GM23338 (cell line): ENCODE measurements around the gene FANK1. TPM values are rescaled to one million over a fixed set of nuclear protein-coding genes. Genes with fewer than 3 reads are reported as not detected.

Experiments used
- ATAC-seq: fragments of 200-7000 bp; cut with Tn5 transposase; 3 replicates; pipeline ENCODE4 v1.9.1; 2020
- DNase-seq: peaks from one replicate; pipeline ENCODE4 v3.0.0-alpha.2; 2015; ENCODE audit warnings: low spot score
- H2AFZ ChIP-seq: fragments of 200-600 bp; sonication (generic); 2 replicates; pipeline ENCODE4 v1.8.0; 2016; ENCODE audit warnings: antibody characterized with exemption, mild to moderate bottlenecking, moderate library complexity
- H3F3A ChIP-seq: fragments of 200-600 bp; sonication (generic); replicated peaks from 2 replicates; pipeline ENCODE4 v1.8.0; 2017; ENCODE audit warnings: antibody characterized with exemption, mixed run types, low read depth
- H3K27ac ChIP-seq: fragments of 200-600 bp; sonication (generic); 2 replicates; pipeline ENCODE4 v1.6.1; 2016; ENCODE audit warnings: low read depth
- H3K27me3 ChIP-seq: fragments of 200-600 bp; sonication (generic); 2 replicates; pipeline ENCODE4 v1.8.0; 2016; ENCODE audit warnings: mild to moderate bottlenecking, mixed run types, moderate library complexity; ENCODE audit not compliant: insufficient read depth
- H3K36me3 ChIP-seq: fragments of 200-600 bp; sonication (generic); 2 replicates; pipeline ENCODE4 v1.8.0; 2016; ENCODE audit warnings: mild to moderate bottlenecking; ENCODE audit not compliant: insufficient read depth
- H3K4me1 ChIP-seq: fragments of 200-600 bp; sonication (generic); 2 replicates; pipeline ENCODE4 v1.8.0; 2016; ENCODE audit warnings: mild to moderate bottlenecking, moderate library complexity; ENCODE audit not compliant: insufficient read depth
- H3K4me2 ChIP-seq: fragments of 200-600 bp; sonication (generic); 2 replicates; pipeline ENCODE4 v1.7.1; 2017; ENCODE audit warnings: mixed run types
- H3K4me3 ChIP-seq: fragments of 200-600 bp; sonication (generic); 2 replicates; pipeline ENCODE4 v1.6.1; 2016; ENCODE audit warnings: mixed run types
- H3K79me2 ChIP-seq: fragments of 200-600 bp; sonication (generic); replicated peaks from 2 replicates; pipeline ENCODE4 v1.8.0; 2017; ENCODE audit warnings: mild to moderate bottlenecking; ENCODE audit not compliant: insufficient read depth
- H3K9me2 ChIP-seq: fragments of 200-600 bp; sonication (generic); 2 replicates; pipeline ENCODE4 v1.8.0; 2017; ENCODE audit not compliant: insufficient read depth
- H4K20me1 ChIP-seq: fragments of 200-600 bp; sonication (generic); replicated peaks from 2 replicates; pipeline ENCODE4 v1.8.0; 2017; ENCODE audit warnings: mild to moderate bottlenecking; ENCODE audit not compliant: insufficient read depth
- H3K27ac Mint-ChIP-seq: 2 replicates; pipeline ENCODE4 v1.8.0; 2020; ENCODE audit warnings: inconsistent platforms, mild to moderate bottlenecking, moderate library complexity, mixed read lengths
- H3K27me3 Mint-ChIP-seq: 3 replicates; pipeline ENCODE4 v1.8.0; 2022; ENCODE audit warnings: low read depth, mild to moderate bottlenecking, moderate library complexity, mixed read lengths, inconsistent platforms; ENCODE audit not compliant: insufficient read depth, poor library complexity
- H3K36me3 Mint-ChIP-seq: 3 replicates; pipeline ENCODE4 v1.8.0; 2021; ENCODE audit warnings: low read depth, mild to moderate bottlenecking, inconsistent platforms, moderate library complexity, mixed read lengths
- H3K4me1 Mint-ChIP-seq: 3 replicates; pipeline ENCODE4 v1.8.0; 2020; ENCODE audit warnings: mild to moderate bottlenecking, inconsistent platforms, mixed read lengths
- H3K4me3 Mint-ChIP-seq: 3 replicates; pipeline ENCODE4 v1.8.0; 2021; ENCODE audit warnings: moderate library complexity, mild to moderate bottlenecking, inconsistent platforms, mixed read lengths
- H3K9me3 Mint-ChIP-seq: 3 replicates; pipeline ENCODE4 v1.8.0; 2020; ENCODE audit warnings: moderate library complexity, mild to moderate bottlenecking, inconsistent platforms, mixed read lengths
- CREB1 ChIP-seq: fragments of 250-450 bp; sonication (Bioruptor Pico); IDR thresholded peaks from 2 replicates; pipeline ENCODE4 v1.5.0; 2020; ENCODE audit warnings: low read depth, mild to moderate bottlenecking, moderate library complexity
- EZH2 ChIP-seq: fragments of 200-600 bp; sonication (generic); IDR thresholded peaks from one replicate; pipeline ENCODE4 v1.8.0; 2017; ENCODE audit warnings: antibody characterized with exemption, mild to moderate bottlenecking, low read depth; ENCODE audit not compliant: unreplicated experiment
- JUNB ChIP-seq: IDR thresholded peaks from one replicate; pipeline ENCODE4 v1.6.1; 2016; ENCODE audit warnings: antibody characterized with exemption; ENCODE audit not compliant: unreplicated experiment
- NANOG ChIP-seq: IDR thresholded peaks from 2 replicates; pipeline ENCODE4 v1.6.1; 2016; ENCODE audit warnings: antibody characterized with exemption, borderline replicate concordance
- POLR2AphosphoS5 ChIP-seq: IDR thresholded peaks from 2 replicates; pipeline ENCODE4 v1.6.1; 2016; ENCODE audit warnings: antibody characterized with exemption, low read depth
- STAT1 ChIP-seq: IDR thresholded peaks from one replicate; pipeline ENCODE4 v1.6.1; 2016; ENCODE audit warnings: antibody characterized with exemption; ENCODE audit not compliant: unreplicated experiment
- ZNF114 ChIP-seq: fragments of 250-450 bp; sonication (Bioruptor Pico); IDR thresholded peaks from 2 replicates; pipeline ENCODE4 v1.5.0; 2020; ENCODE audit warnings: mild to moderate bottlenecking, moderate library complexity
- ZNF331 ChIP-seq: fragments of 250-450 bp; sonication (Bioruptor Pico); IDR thresholded peaks from 2 replicates; pipeline ENCODE4 v1.5.0; 2020; ENCODE audit warnings: low read depth, mild to moderate bottlenecking, moderate library complexity
- polyA plus RNA-seq: library from polyadenylated mRNA; unstranded; fragments of >200 nt; fragmentation: Nextera tagmentation; extraction: Ambion mirVana; gene quantifications from 2 replicates; pipeline ENCODE4 v1.2.1, GENCODE V29; 2016
- total RNA-seq: library from RNA; depleted of rRNA; stranded (reverse); fragments of >200 nt; shearing (Covaris generic); gene quantifications from 2 replicates; pipeline ENCODE4 v1.2.3, GENCODE V29; 2014
- TF ChIP-seq, protein P1 (sequence below): fragments of 250-450 bp; sonication (Bioruptor Pico); IDR thresholded peaks from 2 replicates; pipeline ENCODE4 v1.5.0; 2020; ENCODE audit warnings: mild to moderate bottlenecking, moderate library complexity
- TF ChIP-seq, protein P2 (sequence below): IDR thresholded peaks from one replicate; pipeline ENCODE4 v1.6.1; 2018; ENCODE audit warnings: antibody characterized with exemption; ENCODE audit not compliant: unreplicated experiment

Gene FANK1
- total and polyA plus RNA-seq, 2 experiments from 2014 or later: 0.37 to 0.69 TPM

- TF ChIP-seq CREB1 (CRISPR knock-in tag) (no peak), POLR2AphosphoS5 (no peak), ZNF114 (CRISPR knock-in tag) (no peak), STAT1 (no peak), EZH2 (no peak), NANOG (no peak)
- TF ChIP-seq, protein P1, sequence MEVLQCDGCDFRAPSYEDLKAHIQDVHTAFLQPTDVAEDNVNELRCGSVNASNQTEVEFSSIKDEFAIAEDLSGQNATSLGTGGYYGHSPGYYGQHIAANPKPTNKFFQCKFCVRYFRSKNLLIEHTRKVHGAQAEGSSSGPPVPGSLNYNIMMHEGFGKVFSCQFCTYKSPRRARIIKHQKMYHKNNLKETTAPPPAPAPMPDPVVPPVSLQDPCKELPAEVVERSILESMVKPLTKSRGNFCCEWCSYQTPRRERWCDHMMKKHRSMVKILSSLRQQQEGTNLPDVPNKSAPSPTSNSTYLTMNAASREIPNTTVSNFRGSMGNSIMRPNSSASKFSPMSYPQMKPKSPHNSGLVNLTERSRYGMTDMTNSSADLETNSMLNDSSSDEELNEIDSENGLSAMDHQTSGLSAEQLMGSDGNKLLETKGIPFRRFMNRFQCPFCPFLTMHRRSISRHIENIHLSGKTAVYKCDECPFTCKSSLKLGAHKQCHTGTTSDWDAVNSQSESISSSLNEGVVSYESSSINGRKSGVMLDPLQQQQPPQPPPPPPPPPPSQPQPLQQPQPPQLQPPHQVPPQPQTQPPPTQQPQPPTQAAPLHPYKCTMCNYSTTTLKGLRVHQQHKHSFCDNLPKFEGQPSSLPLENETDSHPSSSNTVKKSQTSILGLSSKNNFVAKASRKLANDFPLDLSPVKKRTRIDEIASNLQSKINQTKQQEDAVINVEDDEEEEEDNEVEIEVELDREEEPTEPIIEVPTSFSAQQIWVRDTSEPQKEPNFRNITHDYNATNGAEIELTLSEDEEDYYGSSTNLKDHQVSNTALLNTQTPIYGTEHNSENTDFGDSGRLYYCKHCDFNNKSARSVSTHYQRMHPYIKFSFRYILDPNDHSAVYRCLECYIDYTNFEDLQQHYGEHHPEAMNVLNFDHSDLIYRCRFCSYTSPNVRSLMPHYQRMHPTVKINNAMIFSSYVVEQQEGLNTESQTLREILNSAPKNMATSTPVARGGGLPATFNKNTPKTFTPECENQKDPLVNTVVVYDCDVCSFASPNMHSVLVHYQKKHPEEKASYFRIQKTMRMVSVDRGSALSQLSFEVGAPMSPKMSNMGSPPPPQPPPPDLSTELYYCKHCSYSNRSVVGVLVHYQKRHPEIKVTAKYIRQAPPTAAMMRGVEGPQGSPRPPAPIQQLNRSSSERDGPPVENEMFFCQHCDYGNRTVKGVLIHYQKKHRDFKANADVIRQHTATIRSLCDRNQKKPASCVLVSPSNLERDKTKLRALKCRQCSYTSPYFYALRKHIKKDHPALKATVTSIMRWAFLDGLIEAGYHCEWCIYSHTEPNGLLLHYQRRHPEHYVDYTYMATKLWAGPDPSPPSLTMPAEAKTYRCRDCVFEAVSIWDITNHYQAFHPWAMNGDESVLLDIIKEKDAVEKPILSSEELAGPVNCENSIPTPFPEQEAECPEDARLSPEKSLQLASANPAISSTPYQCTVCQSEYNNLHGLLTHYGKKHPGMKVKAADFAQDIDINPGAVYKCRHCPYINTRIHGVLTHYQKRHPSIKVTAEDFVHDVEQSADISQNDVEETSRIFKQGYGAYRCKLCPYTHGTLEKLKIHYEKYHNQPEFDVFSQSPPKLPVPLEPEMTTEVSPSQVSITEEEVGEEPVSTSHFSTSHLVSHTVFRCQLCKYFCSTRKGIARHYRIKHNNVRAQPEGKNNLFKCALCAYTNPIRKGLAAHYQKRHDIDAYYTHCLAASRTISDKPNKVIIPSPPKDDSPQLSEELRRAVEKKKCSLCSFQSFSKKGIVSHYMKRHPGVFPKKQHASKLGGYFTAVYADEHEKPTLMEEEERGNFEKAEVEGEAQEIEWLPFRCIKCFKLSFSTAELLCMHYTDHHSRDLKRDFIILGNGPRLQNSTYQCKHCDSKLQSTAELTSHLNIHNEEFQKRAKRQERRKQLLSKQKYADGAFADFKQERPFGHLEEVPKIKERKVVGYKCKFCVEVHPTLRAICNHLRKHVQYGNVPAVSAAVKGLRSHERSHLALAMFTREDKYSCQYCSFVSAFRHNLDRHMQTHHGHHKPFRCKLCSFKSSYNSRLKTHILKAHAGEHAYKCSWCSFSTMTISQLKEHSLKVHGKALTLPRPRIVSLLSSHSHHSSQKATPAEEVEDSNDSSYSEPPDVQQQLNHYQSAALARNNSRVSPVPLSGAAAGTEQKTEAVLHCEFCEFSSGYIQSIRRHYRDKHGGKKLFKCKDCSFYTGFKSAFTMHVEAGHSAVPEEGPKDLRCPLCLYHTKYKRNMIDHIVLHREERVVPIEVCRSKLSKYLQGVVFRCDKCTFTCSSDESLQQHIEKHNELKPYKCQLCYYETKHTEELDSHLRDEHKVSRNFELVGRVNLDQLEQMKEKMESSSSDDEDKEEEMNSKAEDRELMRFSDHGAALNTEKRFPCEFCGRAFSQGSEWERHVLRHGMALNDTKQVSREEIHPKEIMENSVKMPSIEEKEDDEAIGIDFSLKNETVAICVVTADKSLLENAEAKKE (CRISPR knock-in tag): no peak
Measured at GRCh38 chr10:125882596-125882995, 13.8 kb upstream of the FANK1 start (continued).

DNA sequence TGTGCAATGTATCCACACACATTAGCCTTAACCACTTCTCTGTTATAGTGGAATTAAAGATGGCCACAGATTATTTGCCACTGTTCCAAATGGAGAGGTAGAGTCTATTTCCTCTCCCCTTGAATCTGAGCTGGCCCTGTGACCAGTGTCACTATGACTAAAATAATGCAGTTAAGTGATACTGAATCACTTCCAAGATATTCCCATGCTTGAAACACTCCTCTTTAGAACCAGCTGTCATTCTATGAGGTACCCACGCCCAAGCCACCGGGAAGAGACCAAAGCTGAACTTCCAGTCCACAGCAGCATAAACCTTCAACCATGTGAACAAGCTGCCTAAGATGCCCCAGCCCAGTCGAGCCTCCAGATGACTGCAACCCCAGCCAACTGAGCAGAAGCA, 13.2 kb upstream of the FANK1 start:
- Histone ChIP-seq H3K27ac (no peak overlapping the region), H2AFZ (no peak overlapping the region), H3K4me1 (peaks cover 20% of the 10 kb centered on the region), H3K79me2 (no peaks in the 10 kb centered on the region), H3K36me3 (no peaks in the 10 kb centered on the region), H4K20me1 (no peaks in the 10 kb centered on the region; the same call in 1 of the 2 replicates), H3F3A (no peaks in the 10 kb centered on the region), H3K9me2 (no peaks in the 10 kb centered on the region), H3K27me3 (no peaks in the 10 kb centered on the region), H3K4me3 (no peak overlapping the region), H3K4me2 (no peak overlapping the region)
- peaks cover 18% of the 10 kb centered on the region; the same call in 2 of the 3 replicates for H3K36me3 Mint-ChIP-seq
- H3K27me3 Mint-ChIP-seq: peaks cover 6% of the 10 kb centered on the region
- H3K27ac Mint-ChIP-seq: no peak overlapping the region
- peaks cover 29% of the 10 kb centered on the region for H3K4me1 Mint-ChIP-seq
- H3K9me3 Mint-ChIP-seq: peaks cover 6% of the 10 kb centered on the region; the same call in 2 of the 3 replicates
- H3K4me3 Mint-ChIP-seq: no peak overlapping the region
- no peak for ATAC-seq
- DNase-seq: no peak
- no peak for TF ChIP-seq JUNB
- TF ChIP-seq NANOG: no peak
- TF ChIP-seq, protein P2, sequence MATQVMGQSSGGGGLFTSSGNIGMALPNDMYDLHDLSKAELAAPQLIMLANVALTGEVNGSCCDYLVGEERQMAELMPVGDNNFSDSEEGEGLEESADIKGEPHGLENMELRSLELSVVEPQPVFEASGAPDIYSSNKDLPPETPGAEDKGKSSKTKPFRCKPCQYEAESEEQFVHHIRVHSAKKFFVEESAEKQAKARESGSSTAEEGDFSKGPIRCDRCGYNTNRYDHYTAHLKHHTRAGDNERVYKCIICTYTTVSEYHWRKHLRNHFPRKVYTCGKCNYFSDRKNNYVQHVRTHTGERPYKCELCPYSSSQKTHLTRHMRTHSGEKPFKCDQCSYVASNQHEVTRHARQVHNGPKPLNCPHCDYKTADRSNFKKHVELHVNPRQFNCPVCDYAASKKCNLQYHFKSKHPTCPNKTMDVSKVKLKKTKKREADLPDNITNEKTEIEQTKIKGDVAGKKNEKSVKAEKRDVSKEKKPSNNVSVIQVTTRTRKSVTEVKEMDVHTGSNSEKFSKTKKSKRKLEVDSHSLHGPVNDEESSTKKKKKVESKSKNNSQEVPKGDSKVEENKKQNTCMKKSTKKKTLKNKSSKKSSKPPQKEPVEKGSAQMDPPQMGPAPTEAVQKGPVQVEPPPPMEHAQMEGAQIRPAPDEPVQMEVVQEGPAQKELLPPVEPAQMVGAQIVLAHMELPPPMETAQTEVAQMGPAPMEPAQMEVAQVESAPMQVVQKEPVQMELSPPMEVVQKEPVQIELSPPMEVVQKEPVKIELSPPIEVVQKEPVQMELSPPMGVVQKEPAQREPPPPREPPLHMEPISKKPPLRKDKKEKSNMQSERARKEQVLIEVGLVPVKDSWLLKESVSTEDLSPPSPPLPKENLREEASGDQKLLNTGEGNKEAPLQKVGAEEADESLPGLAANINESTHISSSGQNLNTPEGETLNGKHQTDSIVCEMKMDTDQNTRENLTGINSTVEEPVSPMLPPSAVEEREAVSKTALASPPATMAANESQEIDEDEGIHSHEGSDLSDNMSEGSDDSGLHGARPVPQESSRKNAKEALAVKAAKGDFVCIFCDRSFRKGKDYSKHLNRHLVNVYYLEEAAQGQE: no peak
- TF ChIP-seq POLR2AphosphoS5: no peak
- TF ChIP-seq CREB1 (CRISPR knock-in tag): no peak
- TF ChIP-seq ZNF331 (CRISPR knock-in tag): no peak
